Measurements from ENCODE around the gene NLK.
A peak's percentile ranks its signal among the peaks of the same experiment; 100 is the strongest.
"Not testable (repeated sequence)": the region's sequence is repeated elsewhere in the genome, so short reads cannot be mapped to it uniquely, and the experiment has no call there.

NLK gene

GRCh38 chr17:28035884-28036283, 6.6 kb upstream of the NLK start:
- H3K4me3 ChIP-seq (ENCODE audit: insufficient read depth, low read depth, low read length, poor library complexity, severe bottlenecking); H3K4me1 ChIP-seq (ENCODE audit: control insufficient read depth, insufficient read depth, low read length, poor library complexity, severe bottlenecking); H3K27me3 ChIP-seq (replicated peaks; ENCODE audit: control insufficient read depth, insufficient read depth, low read length, poor library complexity, severe bottlenecking); H3K36me3 ChIP-seq (ENCODE audit: control insufficient read depth, insufficient read depth, low read length); DNase-seq; H3K9me3 ChIP-seq (ENCODE audit: control insufficient read depth, low read length); H3K27ac ChIP-seq (ENCODE audit: insufficient read depth, low read length, poor library complexity, severe bottlenecking): not testable (repeated sequence)

- no peak for DNase-seq
- H3K27me3 ChIP-seq (replicated peaks; ENCODE audit: control insufficient read depth, insufficient read depth, low read length, poor library complexity, severe bottlenecking) = no peaks in the 10 kb centered on the region
- no peak overlapping the region for H3K4me3 ChIP-seq (ENCODE audit: insufficient read depth, low read depth, low read length, poor library complexity, severe bottlenecking)
- peaks cover 10% of the 10 kb centered on the region for H3K4me1 ChIP-seq (ENCODE audit: control insufficient read depth, insufficient read depth, low read length, poor library complexity, severe bottlenecking)
- no peak overlapping the region for H3K27ac ChIP-seq (ENCODE audit: insufficient read depth, low read length, poor library complexity, severe bottlenecking)
- no peaks in the 10 kb centered on the region for H3K9me3 ChIP-seq (ENCODE audit: control insufficient read depth, low read length)
- no peaks in the 10 kb centered on the region for H3K36me3 ChIP-seq (ENCODE audit: control insufficient read depth, insufficient read depth, low read length)
Observed at GRCh38 chr17:28038802-28039201, 3.7 kb upstream of the NLK start.

- Histone ChIP-seq H3K4me3 (ENCODE audit: insufficient read depth, low read depth, low read length, poor library complexity, severe bottlenecking) (no peak overlapping the region), H3K9me3 (ENCODE audit: control insufficient read depth, low read length) (no peaks in the 10 kb centered on the region), H3K27me3 (replicated peaks; ENCODE audit: control insufficient read depth, insufficient read depth, low read length, poor library complexity, severe bottlenecking) (no peaks in the 10 kb centered on the region), H3K36me3 (ENCODE audit: control insufficient read depth, insufficient read depth, low read length) (no peaks in the 10 kb centered on the region), H3K27ac (ENCODE audit: insufficient read depth, low read length, poor library complexity, severe bottlenecking) (no peak overlapping the region), H3K4me1 (ENCODE audit: control insufficient read depth, insufficient read depth, low read length, poor library complexity, severe bottlenecking) (peaks cover 10% of the 10 kb centered on the region)
- no peak for DNase-seq
Observed at GRCh38 chr17:28039251-28039650, 3.2 kb upstream of the NLK start.

- H3K9me3 ChIP-seq (ENCODE audit: control insufficient read depth, low read length) = no peaks in the 10 kb centered on the region
- H3K36me3 ChIP-seq (ENCODE audit: control insufficient read depth, insufficient read depth, low read length) = no peaks in the 10 kb centered on the region
- no peak overlapping the region for H3K27ac ChIP-seq (ENCODE audit: insufficient read depth, low read length, poor library complexity, severe bottlenecking)
- H3K4me3 ChIP-seq (ENCODE audit: insufficient read depth, low read depth, low read length, poor library complexity, severe bottlenecking) = no peak overlapping the region
- no peak for DNase-seq
- peaks cover 19% of the 10 kb centered on the region for H3K4me1 ChIP-seq (ENCODE audit: control insufficient read depth, insufficient read depth, low read length, poor library complexity, severe bottlenecking)
- no peaks in the 10 kb centered on the region for H3K27me3 ChIP-seq (replicated peaks; ENCODE audit: control insufficient read depth, insufficient read depth, low read length, poor library complexity, severe bottlenecking)
Observed at GRCh38 chr17:28040406-28040805, 2.1 kb upstream of the NLK start.

GRCh38 chr17:28041068-28041843, 1.2 kb upstream of the NLK start:
- peak overlapping the region; percentile 57 for H3K4me3 ChIP-seq (ENCODE audit: insufficient read depth, low read depth, low read length, poor library complexity, severe bottlenecking)
- H3K9me3 ChIP-seq (ENCODE audit: control insufficient read depth, low read length) = no peaks in the 10 kb centered on the region
- no peaks in the 10 kb centered on the region for H3K27me3 ChIP-seq (replicated peaks; ENCODE audit: control insufficient read depth, insufficient read depth, low read length, poor library complexity, severe bottlenecking)
- DNase-seq = peak; percentile 98 to 99 (median 99)
- peaks cover 19% of the 10 kb centered on the region for H3K4me1 ChIP-seq (ENCODE audit: control insufficient read depth, insufficient read depth, low read length, poor library complexity, severe bottlenecking)
- no peaks in the 10 kb centered on the region for H3K36me3 ChIP-seq (ENCODE audit: control insufficient read depth, insufficient read depth, low read length)
- H3K27ac ChIP-seq (ENCODE audit: insufficient read depth, low read length, poor library complexity, severe bottlenecking) = peak overlapping the region; percentile 63

GRCh38 chr17:28041844-28042656, 427 bp upstream of the NLK start:
- DNase-seq = no peak
- Histone ChIP-seq H3K4me1 (ENCODE audit: control insufficient read depth, insufficient read depth, low read length, poor library complexity, severe bottlenecking) (peaks cover 19% of the 10 kb centered on the region), H3K36me3 (ENCODE audit: control insufficient read depth, insufficient read depth, low read length) (no peaks in the 10 kb centered on the region), H3K9me3 (ENCODE audit: control insufficient read depth, low read length) (no peaks in the 10 kb centered on the region), H3K27me3 (replicated peaks; ENCODE audit: control insufficient read depth, insufficient read depth, low read length, poor library complexity, severe bottlenecking) (no peaks in the 10 kb centered on the region), H3K27ac (ENCODE audit: insufficient read depth, low read length, poor library complexity, severe bottlenecking) (peak overlapping the region; percentile 63), H3K4me3 (ENCODE audit: insufficient read depth, low read depth, low read length, poor library complexity, severe bottlenecking) (peak overlapping the region; percentile 57)

GRCh38 chr17:28042721-28043291, 329 bp downstream of the NLK start:
- H3K4me3 ChIP-seq (ENCODE audit: insufficient read depth, low read depth, low read length, poor library complexity, severe bottlenecking) = no peak overlapping the region
- H3K4me1 ChIP-seq (ENCODE audit: control insufficient read depth, insufficient read depth, low read length, poor library complexity, severe bottlenecking) = peaks cover 19% of the 10 kb centered on the region
- H3K36me3 ChIP-seq (ENCODE audit: control insufficient read depth, insufficient read depth, low read length) = no peaks in the 10 kb centered on the region
- no peak overlapping the region for H3K27ac ChIP-seq (ENCODE audit: insufficient read depth, low read length, poor library complexity, severe bottlenecking)
- H3K9me3 ChIP-seq (ENCODE audit: control insufficient read depth, low read length) = no peaks in the 10 kb centered on the region
- H3K27me3 ChIP-seq (replicated peaks; ENCODE audit: control insufficient read depth, insufficient read depth, low read length, poor library complexity, severe bottlenecking) = no peaks in the 10 kb centered on the region
- DNase-seq = no peak

- no peak overlapping the region for H3K27ac ChIP-seq (ENCODE audit: insufficient read depth, low read length, poor library complexity, severe bottlenecking)
- peaks cover 19% of the 10 kb centered on the region for H3K4me1 ChIP-seq (ENCODE audit: control insufficient read depth, insufficient read depth, low read length, poor library complexity, severe bottlenecking)
- DNase-seq = no peak
- no peaks in the 10 kb centered on the region for H3K27me3 ChIP-seq (replicated peaks; ENCODE audit: control insufficient read depth, insufficient read depth, low read length, poor library complexity, severe bottlenecking)
- no peak overlapping the region for H3K4me3 ChIP-seq (ENCODE audit: insufficient read depth, low read depth, low read length, poor library complexity, severe bottlenecking)
- H3K9me3 ChIP-seq (ENCODE audit: control insufficient read depth, low read length) = no peaks in the 10 kb centered on the region
- H3K36me3 ChIP-seq (ENCODE audit: control insufficient read depth, insufficient read depth, low read length) = no peaks in the 10 kb centered on the region
Observed at GRCh38 chr17:28043296-28043695, 819 bp downstream of the NLK start.

- no peak overlapping the region for H3K4me3 ChIP-seq (ENCODE audit: insufficient read depth, low read depth, low read length, poor library complexity, severe bottlenecking)
- no peaks in the 10 kb centered on the region for H3K27me3 ChIP-seq (replicated peaks; ENCODE audit: control insufficient read depth, insufficient read depth, low read length, poor library complexity, severe bottlenecking)
- peaks cover 19% of the 10 kb centered on the region for H3K4me1 ChIP-seq (ENCODE audit: control insufficient read depth, insufficient read depth, low read length, poor library complexity, severe bottlenecking)
Observed at GRCh38 chr17:28043741-28044140, 1.3 kb downstream of the NLK start.

GRCh38 chr17:28045304-28045703, 2.8 kb downstream of the NLK start:
- Histone ChIP-seq H3K27ac (ENCODE audit: insufficient read depth, low read length, poor library complexity, severe bottlenecking) (no peak overlapping the region), H3K27me3 (replicated peaks; ENCODE audit: control insufficient read depth, insufficient read depth, low read length, poor library complexity, severe bottlenecking) (no peaks in the 10 kb centered on the region), H3K4me1 (ENCODE audit: control insufficient read depth, insufficient read depth, low read length, poor library complexity, severe bottlenecking) (peaks cover 19% of the 10 kb centered on the region)

More at GRCh38 chr17:28043741-28044140, 1.3 kb downstream of the NLK start:
- Histone ChIP-seq H3K27ac (ENCODE audit: insufficient read depth, low read length, poor library complexity, severe bottlenecking) (no peak overlapping the region), H3K36me3 (ENCODE audit: control insufficient read depth, insufficient read depth, low read length) (no peaks in the 10 kb centered on the region), H3K9me3 (ENCODE audit: control insufficient read depth, low read length) (no peaks in the 10 kb centered on the region)
- DNase-seq = no peak

More at GRCh38 chr17:28045304-28045703, 2.8 kb downstream of the NLK start:
- DNase-seq = no peak
- no peaks in the 10 kb centered on the region for H3K9me3 ChIP-seq (ENCODE audit: control insufficient read depth, low read length)
- no peaks in the 10 kb centered on the region for H3K36me3 ChIP-seq (ENCODE audit: control insufficient read depth, insufficient read depth, low read length)
- H3K4me3 ChIP-seq (ENCODE audit: insufficient read depth, low read depth, low read length, poor library complexity, severe bottlenecking) = no peak overlapping the region
